HG03378 (cell line): ENCODE measurements around the gene C1QTNF1.

ENCODE experiments used
- ATAC-seq: cut with Tn5 transposase; IDR thresholded peaks from one replicate; pipeline ENCODE4 v1.9.1; 2021; ENCODE audit warnings: mild to moderate bottlenecking, moderate library complexity; ENCODE audit not compliant: unreplicated experiment

The C1QTNF1 gene

GRCh38 chr17:79078476-79079190, 54.7 kb downstream of the C1QTNF1 start:
- ATAC-seq = no peak

GRCh38 chr17:79079421-79080200, 55.6 kb downstream of the C1QTNF1 start:
- ATAC-seq = no peak

- no peak for ATAC-seq
Measured at GRCh38 chr17:79080349-79080748, 56.4 kb downstream of the C1QTNF1 start.

- no peak for ATAC-seq
Measured at GRCh38 chr17:79080761-79081290, 56.9 kb downstream of the C1QTNF1 start.

GRCh38 chr17:79081571-79082276, 57.8 kb downstream of the C1QTNF1 start:
- no peak for ATAC-seq

- ATAC-seq = no peak
Measured at GRCh38 chr17:79082311-79083190, 58.6 kb downstream of the C1QTNF1 start.

GRCh38 chr17:79083191-79083971, 59.4 kb downstream of the C1QTNF1 start:
- no peak for ATAC-seq

GRCh38 chr17:79084291-79085153, 60.6 kb downstream of the C1QTNF1 start:
- ATAC-seq = no peak

GRCh38 chr17:79085154-79085920, 61.4 kb downstream of the C1QTNF1 start:
- ATAC-seq = no peak

- no peak for ATAC-seq
Measured at GRCh38 chr17:79085921-79086551, 62.1 kb downstream of the C1QTNF1 start.

- no peak for ATAC-seq
Measured at GRCh38 chr17:79086609-79087427, 62.8 kb downstream of the C1QTNF1 start.

GRCh38 chr17:79087428-79088143, 63.6 kb downstream of the C1QTNF1 start:
- no peak for ATAC-seq

- no peak for ATAC-seq
Measured at GRCh38 chr17:79088247-79088996, 64.5 kb downstream of the C1QTNF1 start.

GRCh38 chr17:79088997-79089328, 65.0 kb downstream of the C1QTNF1 start:
- no peak for ATAC-seq

GRCh38 chr17:79089720-79090442, 65.9 kb downstream of the C1QTNF1 start:
- no peak for ATAC-seq
